Astrocyte (in vitro differentiated cells and primary cell): ENCODE measurements around the gene ANKRD7. TPM values are rescaled to one million over a fixed set of nuclear protein-coding genes. Genes with fewer than 3 reads are reported as not detected.

ENCODE experiments used
- DNase-seq: peaks from one replicate; pipeline ENCODE4 v3.0.0-alpha.2; 2010; ENCODE audit warnings: low read depth
- FAIRE-seq: peaks from 2 replicates; lab custom pipeline; 2011; peaks lifted over from hg19 to GRCh38; lab: Jason Lieb, UNC
- H2AFZ ChIP-seq: 2 replicates; pipeline ENCODE4 v1.6.0; 2012; ENCODE audit warnings: low read depth, low read length, inconsistent platforms
- H3K27ac ChIP-seq: 2 replicates; pipeline ENCODE4 v1.5.1; 2011; ENCODE audit warnings: low read depth, low read length, inconsistent platforms
- H3K27me3 ChIP-seq: 2 replicates; pipeline ENCODE4 v1.6.0; 2011; ENCODE audit warnings: low read length, inconsistent platforms; ENCODE audit not compliant: insufficient read depth
- H3K36me3 ChIP-seq: 2 replicates; pipeline ENCODE4 v1.5.1; 2011; ENCODE audit warnings: low read length, inconsistent platforms; ENCODE audit not compliant: insufficient read depth
- H3K4me1 ChIP-seq: 2 replicates; pipeline ENCODE4 v1.5.1; 2011; ENCODE audit warnings: low read length, inconsistent platforms; ENCODE audit not compliant: insufficient read depth
- H3K4me2 ChIP-seq: 2 replicates; pipeline ENCODE4 v1.6.0; 2012; ENCODE audit warnings: low read length, inconsistent platforms
- H3K4me3 ChIP-seq: 2 replicates; pipeline ENCODE4 v1.5.1; 2011; ENCODE audit warnings: low read depth, mild to moderate bottlenecking, low read length, inconsistent platforms; ENCODE audit not compliant: insufficient read depth
- H3K79me2 ChIP-seq: 2 replicates; pipeline ENCODE4 v1.6.0; 2012; ENCODE audit warnings: mild to moderate bottlenecking, low read length, inconsistent platforms; ENCODE audit not compliant: insufficient read depth
- H3K9ac ChIP-seq: 2 replicates; pipeline ENCODE4 v1.6.0; 2012; ENCODE audit warnings: mild to moderate bottlenecking, low read length, inconsistent platforms
- H3K9me3 ChIP-seq: 2 replicates; pipeline ENCODE4 v1.5.1; 2012; ENCODE audit warnings: low read depth, mild to moderate bottlenecking, low read length, inconsistent platforms; ENCODE audit not compliant: insufficient read depth
- H4K20me1 ChIP-seq: 2 replicates; pipeline ENCODE4 v1.6.0; 2012; ENCODE audit warnings: low read length, inconsistent platforms; ENCODE audit not compliant: insufficient read depth
- H3K27ac Mint-ChIP-seq: one replicate; pipeline ENCODE4 v1.8.0; 2021; ENCODE audit warnings: mild to moderate bottlenecking, mixed read lengths; ENCODE audit not compliant: unreplicated experiment
- H3K27me3 Mint-ChIP-seq: one replicate; pipeline ENCODE4 v1.8.0; 2021; ENCODE audit warnings: low read depth, mixed read lengths; ENCODE audit not compliant: unreplicated experiment
- H3K36me3 Mint-ChIP-seq: one replicate; pipeline ENCODE4 v1.8.0; 2021; ENCODE audit warnings: low read depth, mixed read lengths; ENCODE audit not compliant: unreplicated experiment
- H3K4me1 Mint-ChIP-seq: one replicate; pipeline ENCODE4 v1.8.0; 2021; ENCODE audit warnings: low read depth, mixed read lengths; ENCODE audit not compliant: unreplicated experiment
- H3K4me3 Mint-ChIP-seq: one replicate; pipeline ENCODE4 v1.8.0; 2021; ENCODE audit warnings: mild to moderate bottlenecking, moderate library complexity, mixed read lengths; ENCODE audit not compliant: unreplicated experiment
- H3K9me3 Mint-ChIP-seq: one replicate; pipeline ENCODE4 v1.8.0; 2021; ENCODE audit warnings: mild to moderate bottlenecking, mixed read lengths; ENCODE audit not compliant: unreplicated experiment
- CTCF ChIP-seq: IDR thresholded peaks from 2 replicates; pipeline ENCODE4 v1.5.1; 2011; ENCODE audit warnings: low read depth, mild to moderate bottlenecking, inconsistent platforms, low read length, moderate library complexity; ENCODE audit not compliant: insufficient read depth
- EZH2 ChIP-seq: IDR thresholded peaks from 2 replicates; pipeline ENCODE4 v1.6.1; 2012; ENCODE audit warnings: mild to moderate bottlenecking, low read length, inconsistent platforms; ENCODE audit not compliant: insufficient read depth
- total RNA-seq: library from RNA; stranded (reverse); gene quantifications from 2 replicates; pipeline ENCODE4 v1.2.1, GENCODE V29; 2021

Gene ANKRD7
- total RNA-seq, 1 donor from 2014 or later = 0.41 TPM

- DNase-seq = no peak
- peaks cover 5% of the 10 kb centered on the region for H3K9me3 ChIP-seq
- no peaks in the 10 kb centered on the region for H3K4me1 ChIP-seq
- no peak overlapping the region for H3K4me3 ChIP-seq
- no peaks in the 10 kb centered on the region for H3K36me3 Mint-ChIP-seq
- H3K79me2 ChIP-seq = no peaks in the 10 kb centered on the region
- no peak for FAIRE-seq
- H3K27me3 ChIP-seq = no peaks in the 10 kb centered on the region
- H3K4me1 Mint-ChIP-seq = peaks cover 4% of the 10 kb centered on the region
- H3K4me3 Mint-ChIP-seq = no peak overlapping the region
- no peak overlapping the region for H3K27ac ChIP-seq
- no peaks in the 10 kb centered on the region for H3K36me3 ChIP-seq
- no peak overlapping the region for H2AFZ ChIP-seq
- TF ChIP-seq EZH2 (no peak), CTCF (no peak)
- no peak overlapping the region for H3K4me2 ChIP-seq
- peaks cover 5% of the 10 kb centered on the region for H3K27me3 Mint-ChIP-seq
- H3K9me3 Mint-ChIP-seq = peaks cover 4% of the 10 kb centered on the region
- no peak overlapping the region for H3K27ac Mint-ChIP-seq
- no peak overlapping the region for H3K9ac ChIP-seq
- H4K20me1 ChIP-seq = no peaks in the 10 kb centered on the region
These were observed 61.6 kb downstream of the ANKRD7 start for GRCh38 chr7:118286131-118286530.

GRCh38 chr7:118288098-118288497, 63.6 kb downstream of the ANKRD7 start:
- TF ChIP-seq CTCF (no peak), EZH2 (no peak)
- Histone ChIP-seq H3K4me3 (no peak overlapping the region), H3K27me3 (no peaks in the 10 kb centered on the region), H3K4me2 (peak overlapping the region; percentile 16), H3K9ac (no peak overlapping the region), H3K4me1 (no peaks in the 10 kb centered on the region), H2AFZ (no peak overlapping the region), H3K79me2 (no peaks in the 10 kb centered on the region), H4K20me1 (no peaks in the 10 kb centered on the region), H3K27ac (no peak overlapping the region), H3K9me3 (peaks cover 5% of the 10 kb centered on the region), H3K36me3 (no peaks in the 10 kb centered on the region)
- Mint-ChIP-seq H3K27me3 (peaks cover 2% of the 10 kb centered on the region), H3K9me3 (peaks cover 9% of the 10 kb centered on the region), H3K27ac (no peak overlapping the region), H3K4me1 (peaks cover 2% of the 10 kb centered on the region), H3K36me3 (no peaks in the 10 kb centered on the region), H3K4me3 (no peak overlapping the region)
- DNase-seq (no peak), FAIRE-seq (no peak)

- DNase-seq = no peak
- H3K4me3 Mint-ChIP-seq = no peak overlapping the region
These were observed 65.0 kb downstream of the ANKRD7 start for GRCh38 chr7:118289476-118289875.

More at GRCh38 chr7:118289476-118289875, 65.0 kb downstream of the ANKRD7 start:
- Mint-ChIP-seq H3K9me3 (peaks cover 9% of the 10 kb centered on the region), H3K27me3 (peaks cover 2% of the 10 kb centered on the region), H3K4me1 (peaks cover 2% of the 10 kb centered on the region), H3K36me3 (no peaks in the 10 kb centered on the region), H3K27ac (no peak overlapping the region)
- H3K9me3 ChIP-seq = peaks cover 5% of the 10 kb centered on the region
- no peaks in the 10 kb centered on the region for H3K4me1 ChIP-seq
- H3K4me2 ChIP-seq = no peak overlapping the region
- H3K4me3 ChIP-seq = no peak overlapping the region
- no peak for FAIRE-seq
- H3K36me3 ChIP-seq = no peaks in the 10 kb centered on the region
- TF ChIP-seq EZH2 (no peak), CTCF (no peak)
- H2AFZ ChIP-seq = no peak overlapping the region
- no peak overlapping the region for H3K9ac ChIP-seq
- H3K27ac ChIP-seq = no peak overlapping the region
- H3K27me3 ChIP-seq = no peaks in the 10 kb centered on the region
- H3K79me2 ChIP-seq = no peaks in the 10 kb centered on the region
- H4K20me1 ChIP-seq = no peaks in the 10 kb centered on the region

Other genes with a start within 250 kb of the ANKRD7 start
- 19.9 TPM in 2 replicates for gene LSM8, start 40.5 kb upstream of the ANKRD7 start, total RNA-seq